HG03342 (cell line): Measurements from ENCODE around the gene HIBADH.

Source experiments
- ATAC-seq: cut with Tn5 transposase; IDR thresholded peaks from one replicate; pipeline ENCODE4 v1.9.1; 2021; ENCODE audit warnings: mild to moderate bottlenecking, moderate library complexity; ENCODE audit not compliant: unreplicated experiment

The HIBADH gene

GRCh38 chr7:27553273-27553672, 109.4 kb downstream of the HIBADH start:
- ATAC-seq = no peak

GRCh38 chr7:27551803-27552400, 110.8 kb downstream of the HIBADH start:
- no peak for ATAC-seq

GRCh38 chr7:27549606-27550005, 113.1 kb downstream of the HIBADH start:
- ATAC-seq = no peak

GRCh38 chr7:27548304-27548703, 114.4 kb downstream of the HIBADH start:
- ATAC-seq = no peak

- no peak for ATAC-seq
Measured at GRCh38 chr7:27547401-27547800, 115.3 kb downstream of the HIBADH start.

GRCh38 chr7:27546610-27547009, 116.1 kb downstream of the HIBADH start:
- no peak for ATAC-seq

- ATAC-seq = no peak
Measured at GRCh38 chr7:27535795-27536194, 126.9 kb downstream of the HIBADH start.

GRCh38 chr7:27533652-27534081, 129.0 kb downstream of the HIBADH start:
- no peak for ATAC-seq

- ATAC-seq = no peak
Measured at GRCh38 chr7:27532314-27532713, 130.4 kb downstream of the HIBADH start.

GRCh38 chr7:27527348-27527714, 135.4 kb downstream of the HIBADH start:
- no peak for ATAC-seq

- ATAC-seq = no peak
Measured at GRCh38 chr7:27526611-27527347, 135.9 kb downstream of the HIBADH start.

- ATAC-seq = no peak
Measured at GRCh38 chr7:27526131-27526530, 136.6 kb downstream of the HIBADH start.

GRCh38 chr7:27523321-27523720, 139.4 kb downstream of the HIBADH start:
- no peak for ATAC-seq

- no peak for ATAC-seq
Measured at GRCh38 chr7:27522566-27522965, 140.1 kb downstream of the HIBADH start.

- no peak for ATAC-seq
Measured at GRCh38 chr7:27520815-27521790, 141.6 kb downstream of the HIBADH start.

- ATAC-seq = no peak
Measured at GRCh38 chr7:27519793-27520469, 142.8 kb downstream of the HIBADH start.

GRCh38 chr7:27518561-27519350, 143.9 kb downstream of the HIBADH start:
- ATAC-seq = no peak

- ATAC-seq = no peak
Measured at GRCh38 chr7:27516421-27516820, 146.3 kb downstream of the HIBADH start.

- ATAC-seq = no peak
Measured at GRCh38 chr7:27515933-27516332, 146.8 kb downstream of the HIBADH start.

- no peak for ATAC-seq
Measured at GRCh38 chr7:27514861-27515260, 147.8 kb downstream of the HIBADH start.
